Endothelial cell of umbilical vein (primary cell): Measurements from ENCODE around the gene SEC61G. TPM values are rescaled to one million over a fixed set of nuclear protein-coding genes. Genes with fewer than 3 reads are reported as not detected.

Experiments
- BruUV-seq: library from RNA; stranded (reverse); fragments of 400-500 nt; replicated peaks from 2 replicates; lab custom pipeline; 2021; lab: Mats Ljungman, UMichigan
- CTCF ChIA-PET: fragments of 300-600, 350-600 bp; sonication (Branson Sonifier 250); formaldehyde crosslinking; loops from one replicate; lab custom pipeline; 2021; ENCODE audit warnings: antibody characterized with exemption, inconsistent platforms; lab: Charles Lee
- POLR2A ChIA-PET: fragments of 300-600, 350-600 bp; sonication (Branson Sonifier 250); formaldehyde crosslinking; loops from one replicate; lab custom pipeline; 2021; ENCODE audit warnings: antibody characterized with exemption, inconsistent platforms; lab: Charles Lee
- DNase-seq: peaks from one replicate; pipeline ENCODE4 v3.0.0-alpha.2; 2011; ENCODE audit warnings: low read depth, low spot score
- FAIRE-seq: peaks from 2 replicates; lab custom pipeline; 2011; peaks lifted over from hg19 to GRCh38; lab: Jason Lieb, UNC
- H2AFZ ChIP-seq: 2 replicates; pipeline ENCODE4 v1.6.0; 2012; ENCODE audit warnings: low read depth, low read length, control low read depth, inconsistent platforms
- H3K27ac ChIP-seq: 2 replicates; pipeline ENCODE4 v1.5.1; 2011; ENCODE audit warnings: low read depth, mild to moderate bottlenecking, control low read depth, low read length, moderate library complexity; ENCODE audit not compliant: insufficient read depth
- H3K27me3 ChIP-seq, 2 experiments: 2 replicates each; pipeline versions ENCODE4 v1.6.0 to v1.6.1; 2011; ENCODE audit warnings: low read length in 2 of 2, mixed read lengths in 1 of 2; ENCODE audit not compliant: control insufficient read depth in 2 of 2, insufficient read depth in 2 of 2
- H3K36me3 ChIP-seq, 2 experiments: 2 replicates in 1 of 2; 3 replicates in 1 of 2; pipeline ENCODE4 v1.5.1; 2011; ENCODE audit warnings: low read length in 2 of 2, mild to moderate bottlenecking in 1 of 2, moderate library complexity in 1 of 2; ENCODE audit not compliant: control insufficient read depth in 2 of 2, insufficient read depth in 2 of 2; ENCODE audit errors: extremely low read depth in 1 of 2
- H3K4me1 ChIP-seq: 3 replicates; pipeline ENCODE4 v1.5.1; 2011; ENCODE audit warnings: mild to moderate bottlenecking, low read length; ENCODE audit not compliant: control insufficient read depth, insufficient read depth; ENCODE audit errors: extremely low read depth
- H3K4me2 ChIP-seq: 2 replicates; pipeline ENCODE4 v1.6.1; 2011; ENCODE audit warnings: low read length, control low read depth, mixed read lengths; ENCODE audit not compliant: insufficient read depth
- H3K4me3 ChIP-seq, 3 experiments: fragments of 200-600 bp in 1 of 3; sonication (generic), shearing (Covaris generic) in 1 of 3; replicated peaks in 1 of 3; 2 replicates each; pipeline ENCODE4 v1.5.1; 2011 to 2016; ENCODE audit warnings: control low read depth in 3 of 3, low read length in 3 of 3, mild to moderate bottlenecking in 2 of 3, inconsistent platforms in 1 of 3, low read depth in 1 of 3, moderate library complexity in 1 of 3; ENCODE audit not compliant: insufficient read depth in 1 of 3
- H3K79me2 ChIP-seq: 2 replicates; pipeline ENCODE4 v1.6.0; 2012; ENCODE audit warnings: low read length, inconsistent platforms; ENCODE audit not compliant: control insufficient read depth, insufficient read depth
- H3K9ac ChIP-seq: replicated peaks from 2 replicates; pipeline ENCODE3; 2011; ENCODE audit warnings: low read length, control low read depth; ENCODE audit not compliant: insufficient read depth; ENCODE audit errors: extremely low read depth
- H3K9me1 ChIP-seq: replicated peaks from 3 replicates; pipeline ENCODE4 v1.6.0; 2011; ENCODE audit warnings: mild to moderate bottlenecking, low read length; ENCODE audit not compliant: control insufficient read depth, insufficient read depth; ENCODE audit errors: extremely low read depth
- H3K9me3 ChIP-seq: replicated peaks from 2 replicates; pipeline ENCODE4 v1.5.1; 2012; ENCODE audit warnings: low read length, inconsistent platforms; ENCODE audit not compliant: control insufficient read depth, insufficient read depth
- H4K20me1 ChIP-seq: replicated peaks from 2 replicates; pipeline ENCODE3; 2011; ENCODE audit warnings: mild to moderate bottlenecking, low read length; ENCODE audit not compliant: control insufficient read depth, insufficient read depth; ENCODE audit errors: extremely low read depth
- CTCF ChIP-seq, 2 donors: IDR thresholded peaks; 1 replicate in 1 of 2; 2 replicates in 1 of 2; pipeline ENCODE4 v1.5.1; 2011; ENCODE audit warnings: low read length in 2 of 2, mild to moderate bottlenecking in 2 of 2, moderate library complexity in 2 of 2, control low read depth in 1 of 2, inconsistent platforms in 1 of 2, low read depth in 1 of 2; ENCODE audit not compliant: insufficient read depth in 1 of 2; ENCODE audit errors: extremely low read depth in 1 of 2
- EZH2 ChIP-seq: IDR thresholded peaks from 2 replicates; pipeline ENCODE4 v1.6.1; 2012; ENCODE audit warnings: borderline replicate concordance, low read depth, mild to moderate bottlenecking, moderate library complexity, low read length, inconsistent platforms; ENCODE audit not compliant: severe bottlenecking
- FOS ChIP-seq: IDR thresholded peaks from 2 replicates; pipeline ENCODE4 v1.6.1; 2011; ENCODE audit warnings: mild to moderate bottlenecking, low read length, moderate library complexity, borderline replicate concordance; ENCODE audit not compliant: insufficient read depth
- GATA2 ChIP-seq: IDR thresholded peaks from 2 replicates; pipeline ENCODE4 v1.7.0; 2011; ENCODE audit warnings: low read depth, mild to moderate bottlenecking, moderate library complexity, mixed read lengths, low read length; ENCODE audit not compliant: insufficient read length, insufficient read depth
- JUN ChIP-seq: IDR thresholded peaks from 2 replicates; pipeline ENCODE4 v1.6.1; 2011; ENCODE audit warnings: borderline replicate concordance, low read depth; ENCODE audit not compliant: insufficient read length, insufficient read depth
- MAX ChIP-seq: IDR thresholded peaks from 2 replicates; pipeline ENCODE4 v1.6.1; 2011; ENCODE audit not compliant: insufficient read depth, insufficient read length
- MYC ChIP-seq: IDR thresholded peaks from one replicate; pipeline ENCODE4 v1.6.1; 2011; ENCODE audit warnings: mild to moderate bottlenecking, low read depth, low read length
- POLR2A ChIP-seq: IDR thresholded peaks from 2 replicates; pipeline ENCODE4 v1.6.1; 2012; ENCODE audit warnings: low read depth, mild to moderate bottlenecking, control low read depth, low read length
- POLR2AphosphoS5 ChIP-seq: IDR thresholded peaks from 2 replicates; pipeline ENCODE4 v1.6.1; 2012; ENCODE audit warnings: low read depth, mild to moderate bottlenecking, control low read depth, low read length, moderate library complexity; ENCODE audit not compliant: insufficient read depth
- dilution Hi-C: fragments of 300-500 bp; cut with MboI; formaldehyde crosslinking; loops from one replicate; pipeline ENCODE4 v1.15.0; 2019; ENCODE audit warnings: low sequenced_read_pairs; ENCODE audit not compliant: extremely low pct_ligation_motif_present
- intact Hi-C: fragments of 100-400 bp; cut with micrococcal nuclease; formaldehyde crosslinking; loops from one replicate; pipeline ENCODE4 v1.10.0; 2022
- polyA plus RNA-seq, 4 experiments: library from polyadenylated mRNA; depleted of rRNA in 3 of 4; stranded (reverse) in 3 of 4; unstranded in 1 of 4; fragments of >200 nt; gene quantifications; 2 replicates each; pipeline versions ENCODE4 v1.2.1 to v1.2.3, GENCODE V29; 2011 to 2012; ENCODE audit warnings: missing spikeins in 1 of 4
- total RNA-seq: library from RNA; stranded (reverse); gene quantifications from 2 replicates; pipeline ENCODE4 v1.2.3, GENCODE V29; 2021

SEC61G gene
- total and polyA plus RNA-seq, 2 donors (not counting 3 experiments of a cell fraction or from before 2014, with no cell fraction given): 201 to 401 TPM

DNA sequence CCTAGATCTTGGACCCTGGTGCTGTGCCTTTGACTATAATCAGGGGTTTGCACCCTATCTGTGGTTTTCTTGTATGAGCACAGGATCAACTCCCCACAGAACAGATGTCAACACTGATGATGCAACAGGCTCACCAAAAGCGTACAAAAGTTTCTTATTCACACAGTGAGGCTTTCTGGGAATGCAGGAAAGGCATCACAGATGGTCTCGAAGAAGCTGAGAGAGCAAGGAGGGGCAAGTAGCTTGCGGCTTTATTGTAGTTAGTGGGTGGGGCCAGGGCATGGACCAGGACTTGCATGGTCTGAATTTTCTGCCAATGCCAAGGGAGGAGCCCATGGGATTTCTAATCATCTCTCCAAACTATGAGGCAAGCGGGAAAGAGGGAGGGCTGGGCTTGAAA lies 46.2 kb downstream of the SEC61G start:
- no peaks in the 10 kb centered on the region for H3K27me3 ChIP-seq
- POLR2A ChIA-PET: no interaction called here
- dilution Hi-C loops (no loop called here), intact Hi-C loops (no loop called here)
- H3K79me2 ChIP-seq: no peaks in the 10 kb centered on the region
- no peak overlapping the region for H3K9ac ChIP-seq
- H3K36me3 ChIP-seq: no peaks in the 10 kb centered on the region
- DNase-seq: no peak
- no peaks in the 10 kb centered on the region for H3K9me1 ChIP-seq
- no peaks in the 10 kb centered on the region for H4K20me1 ChIP-seq
- no peak overlapping the region for H3K4me3 ChIP-seq
- FAIRE-seq: no peak
- H2AFZ ChIP-seq: no peak overlapping the region
- H3K4me2 ChIP-seq: no peak overlapping the region
- no peak overlapping the region for H3K27ac ChIP-seq
- no peaks in the 10 kb centered on the region for H3K9me3 ChIP-seq
- no peaks in the 10 kb centered on the region for H3K4me1 ChIP-seq
- CTCF ChIA-PET: no interaction called here
- BruUV-seq: no TSS peak
- TF ChIP-seq EZH2 (no peak), MYC (no peak), CTCF (IDR thresholded peaks at IDR 0.05; ENCODE audit: extremely low read depth in 1 of 2, insufficient read depth in 1 of 2, low read depth in 1 of 2, low read length in 2 of 2) (no peak), FOS (no peak), POLR2AphosphoS5 (no peak), GATA2 (no peak), JUN (no peak), POLR2A (no peak), MAX (no peak)
